CD4-positive, alpha-beta T cell (primary cell): ENCODE data around the gene SKP1. TPM values are rescaled to one million over a fixed set of nuclear protein-coding genes. Genes with fewer than 3 reads are reported as not detected.

ENCODE experiments used
- ATAC-seq: fragments of 200-7000 bp; cut with Tn5 transposase; one replicate; pipeline ENCODE4 v1.10.0; 2022; ENCODE audit warnings: mild to moderate bottlenecking; ENCODE audit not compliant: poor library complexity
- CTCF ChIA-PET: fragments of 350-600 bp; sonication (Branson Sonifier 250); formaldehyde crosslinking; loops from one replicate; lab custom pipeline; 2021; ENCODE audit warnings: antibody characterized with exemption, inconsistent platforms; lab: Charles Lee
- POLR2A ChIA-PET: fragments of 350-600 bp; sonication (Branson Sonifier 250); formaldehyde crosslinking; loops from one replicate; lab custom pipeline; 2021; ENCODE audit warnings: antibody characterized with exemption, inconsistent platforms; lab: Charles Lee
- DNase-seq, 14 experiments: peaks; one replicate each; pipeline ENCODE4 v3.0.0-alpha.2; 2013 to 2020; ENCODE audit warnings: mixed read lengths in 2 of 14
- H3K27ac ChIP-seq, 2 donors: one replicate each; pipeline versions ENCODE4 v1.5.1 to v1.7.0; 2013; ENCODE audit warnings: low read length in 2 of 2, low read depth in 1 of 2, mild to moderate bottlenecking in 1 of 2
- H3K27me3 ChIP-seq, 2 experiments: 1 replicate in 1 of 2; 2 replicates in 1 of 2; pipeline versions ENCODE4 v1.6.1 to v1.7.0; 2013; ENCODE audit warnings: low read length in 2 of 2, control low read depth in 1 of 2, mild to moderate bottlenecking in 1 of 2, moderate library complexity in 1 of 2; ENCODE audit not compliant: insufficient read depth in 2 of 2, control insufficient read depth in 1 of 2
- H3K36me3 ChIP-seq: one replicate; pipeline ENCODE4 v1.6.1; 2013; ENCODE audit warnings: low read length, control low read depth; ENCODE audit not compliant: insufficient read depth
- H3K4me1 ChIP-seq: one replicate; pipeline ENCODE4 v1.6.1; 2013; ENCODE audit warnings: low read length, control low read depth; ENCODE audit not compliant: insufficient read depth
- H3K4me3 ChIP-seq: one replicate; pipeline ENCODE4 v1.5.1; 2013; ENCODE audit warnings: mild to moderate bottlenecking, low read length, moderate library complexity
- H3K9me3 ChIP-seq, 2 experiments: 1 replicate in 1 of 2; 2 replicates in 1 of 2; pipeline versions ENCODE4 v1.6.1 to v1.7.0; 2013; ENCODE audit warnings: low read length in 2 of 2, mild to moderate bottlenecking in 2 of 2, control low read depth in 1 of 2, moderate library complexity in 1 of 2; ENCODE audit not compliant: control insufficient read depth in 1 of 2, insufficient read depth in 1 of 2
- H3K27ac Mint-ChIP-seq: one replicate; pipeline ENCODE4 v1.8.0; 2020; ENCODE audit warnings: mixed read lengths
- H3K27me3 Mint-ChIP-seq: one replicate; pipeline ENCODE4 v1.8.0; 2021; ENCODE audit warnings: mixed read lengths
- H3K36me3 Mint-ChIP-seq: one replicate; pipeline ENCODE4 v1.8.0; 2021; ENCODE audit warnings: low read depth, mixed read lengths
- H3K4me1 Mint-ChIP-seq: one replicate; pipeline ENCODE4 v1.8.0; 2021; ENCODE audit warnings: low read depth, mixed read lengths
- H3K4me3 Mint-ChIP-seq: one replicate; pipeline ENCODE4 v1.8.0; 2020; ENCODE audit warnings: mild to moderate bottlenecking, mixed read lengths
- H3K9me3 Mint-ChIP-seq: one replicate; pipeline ENCODE4 v1.8.0; 2020; ENCODE audit warnings: mixed read lengths
- CTCF ChIP-seq: fragments of 200-600 bp; IDR thresholded peaks from one replicate; pipeline ENCODE4 v1.8.0; 2022; ENCODE audit warnings: antibody characterized with exemption, mild to moderate bottlenecking
- intact Hi-C, 2 experiments: fragments of 100-400 bp; cut with DNase I in 1 of 2; cut with micrococcal nuclease in 1 of 2; formaldehyde crosslinking; loops; one replicate each; pipeline versions ENCODE4 v1.15.1 to v1.9.0; 2023 to 2025; cut with DNase I, micrococcal nuclease
- total RNA-seq, 174 experiments: library from RNA in 2 of 174; stranded (reverse) in 2 of 174; gene quantifications; one replicate each; pipeline ENCODE4 v1.2.3 and lab custom pipeline; 2021 to 2026

Gene SKP1
- total RNA-seq, 2 experiments from 2014 or later, result 303 to 314 TPM

DNA sequence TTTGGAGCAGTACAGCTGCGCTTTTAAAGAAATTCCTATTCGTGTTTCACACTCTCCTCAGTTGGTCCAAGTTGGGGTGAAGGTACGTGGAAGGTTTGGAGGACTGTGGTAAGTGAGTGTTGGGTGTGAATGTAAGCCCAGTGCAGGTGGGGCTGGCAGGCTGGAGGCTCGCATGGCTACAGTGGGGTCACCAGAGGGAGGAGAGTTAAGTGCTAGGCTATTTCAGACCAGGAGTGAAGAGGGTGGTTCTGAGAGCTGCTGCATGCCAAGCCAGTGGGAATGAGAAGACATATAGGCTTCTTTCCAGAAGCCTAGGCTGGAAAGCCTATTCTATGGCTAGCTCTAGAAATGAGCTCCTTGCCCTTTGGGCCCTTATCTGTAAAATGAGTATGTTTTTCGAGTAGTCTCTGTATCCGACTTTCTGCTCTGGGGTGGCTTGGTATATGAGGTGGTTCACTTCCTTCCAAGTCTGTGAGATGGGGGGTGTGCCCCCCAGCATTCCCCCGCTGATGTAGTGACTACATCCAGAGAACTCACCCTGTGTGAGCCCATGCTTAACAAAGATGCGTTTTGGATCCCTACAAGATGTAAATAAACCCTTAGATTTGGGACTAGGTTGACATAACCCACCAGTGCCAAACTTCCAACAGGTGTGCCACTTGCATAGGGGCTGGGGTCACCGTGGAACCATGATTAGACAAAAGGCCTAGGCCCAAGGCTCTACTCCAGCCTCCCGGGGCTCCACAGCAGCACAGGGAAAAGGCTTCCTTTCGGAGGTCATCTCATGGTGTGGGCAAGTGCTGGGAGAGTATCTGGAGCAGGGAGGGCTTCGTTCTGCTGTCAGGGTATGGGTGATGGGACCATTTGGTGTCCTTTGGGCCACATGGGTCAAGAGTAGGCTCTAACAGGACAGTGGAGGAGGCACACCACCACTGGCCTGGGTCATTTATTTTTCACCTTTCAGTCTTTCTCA, 59.7 kb downstream of the SKP1 start:
- peaks cover 62% of the 10 kb centered on the region for H3K36me3 ChIP-seq
- TF ChIP-seq CTCF, result no peak
- POLR2A ChIA-PET, result interaction anchor here (0.7 to 10.2 kb wide), 11 partner anchors 44 to 1621 kb away, joined by 3 to 138 read pairs (median 4); partner anchors contain the start of gene SKP1
- H3K27me3 ChIP-seq, result no peaks in the 10 kb centered on the region
- H3K4me3 ChIP-seq, result peak overlapping the region; percentile 92
- Mint-ChIP-seq H3K27ac (peak overlapping the region; percentile 98), H3K9me3 (no peaks in the 10 kb centered on the region), H3K4me3 (peak overlapping the region; percentile 95), H3K27me3 (no peaks in the 10 kb centered on the region), H3K36me3 (peaks cover 78% of the 10 kb centered on the region), H3K4me1 (peaks cover 62% of the 10 kb centered on the region)
- H3K27ac ChIP-seq, result peak overlapping the region; percentile 52 to 96
- no peak for ATAC-seq
- CTCF ChIA-PET, result interaction anchor here (1.1 to 6.3 kb wide), 5 partner anchors 15 to 78 kb away, joined by 3 to 51 read pairs (median 8); no protein-coding TSS in a partner anchor
- peak in 1 of 14 experiments; percentile 34 for DNase-seq
- intact Hi-C loops, result loop anchor here in 1 of 2 experiments (1.0 to 2.0 kb wide), 2 partner anchors 11 to 16 kb away; no protein-coding TSS in a partner anchor
- no peaks in the 10 kb centered on the region for H3K9me3 ChIP-seq
- H3K4me1 ChIP-seq, result peaks cover 73% of the 10 kb centered on the region

DNA sequence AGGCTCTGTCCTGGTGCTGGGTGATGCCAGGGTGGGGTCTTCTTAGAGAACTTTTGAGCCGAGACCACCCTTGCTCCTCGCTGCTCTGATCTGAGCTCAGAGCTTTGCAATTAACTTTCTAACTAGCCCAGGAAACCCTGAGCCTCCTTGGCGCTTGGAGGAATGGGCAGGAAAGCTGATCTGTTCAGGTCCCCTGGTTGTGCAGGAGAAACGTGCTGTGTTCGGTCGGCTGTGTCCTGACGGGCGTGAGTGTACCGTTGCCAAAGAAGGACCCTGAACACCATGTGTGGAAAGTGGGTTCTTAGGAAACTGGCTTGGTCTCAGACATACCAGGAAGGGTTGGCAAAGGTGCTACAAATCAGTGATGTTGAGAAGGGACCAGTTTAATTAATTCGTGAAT, 60.5 kb downstream of the SKP1 start:
- H3K36me3 ChIP-seq, result peaks cover 55% of the 10 kb centered on the region
- no peak for ATAC-seq
- H3K27me3 Mint-ChIP-seq, result no peaks in the 10 kb centered on the region
- peak overlapping the region; percentile 92 for H3K4me3 ChIP-seq
- peaks cover 73% of the 10 kb centered on the region for H3K4me1 ChIP-seq
- H3K27ac ChIP-seq, result peak overlapping the region; percentile 52 to 96
- peak overlapping the region; percentile 98 for H3K27ac Mint-ChIP-seq
- peaks cover 62% of the 10 kb centered on the region for H3K4me1 Mint-ChIP-seq
- no peaks in the 10 kb centered on the region for H3K9me3 Mint-ChIP-seq
- no peaks in the 10 kb centered on the region for H3K9me3 ChIP-seq
- H3K27me3 ChIP-seq, result no peaks in the 10 kb centered on the region
- DNase-seq, result no peak
- no peak for TF ChIP-seq CTCF
- peak overlapping the region; percentile 95 for H3K4me3 Mint-ChIP-seq
- ChIA-PET POLR2A (interaction anchor here (0.7 to 10.2 kb wide), 9 partner anchors 43 to 1620 kb away, joined by 3 to 138 read pairs (median 4); partner anchors contain the start of gene SKP1), CTCF (interaction anchor here (1.1 to 6.3 kb wide), 5 partner anchors 14 to 77 kb away, joined by 3 to 51 read pairs (median 8); no protein-coding TSS in a partner anchor)
- intact Hi-C loops, result loop anchor here in 1 of 2 experiments (2.0 kb wide), 1 partner anchor 15 kb away; no protein-coding TSS in a partner anchor
- peaks cover 70% of the 10 kb centered on the region for H3K36me3 Mint-ChIP-seq

GRCh38 chr5:134115806-134116175, 61.0 kb downstream of the SKP1 start:
- TF ChIP-seq CTCF, result no peak
- H3K9me3 Mint-ChIP-seq, result no peaks in the 10 kb centered on the region
- peaks cover 65% of the 10 kb centered on the region for H3K36me3 Mint-ChIP-seq
- Histone ChIP-seq H3K27ac (peak overlapping the region; percentile 52 to 96), H3K27me3 (no peaks in the 10 kb centered on the region), H3K36me3 (peaks cover 52% of the 10 kb centered on the region), H3K4me1 (peaks cover 73% of the 10 kb centered on the region), H3K4me3 (peak overlapping the region; percentile 92), H3K9me3 (no peaks in the 10 kb centered on the region)
- H3K4me3 Mint-ChIP-seq, result peak overlapping the region; percentile 95
- CTCF ChIA-PET, result interaction anchor here (1.1 to 6.3 kb wide), 3 partner anchors 16 to 77 kb away, joined by 3 to 51 read pairs (median 20); no protein-coding TSS in a partner anchor
- H3K27ac Mint-ChIP-seq, result peak overlapping the region; percentile 98
- H3K4me1 Mint-ChIP-seq, result peaks cover 62% of the 10 kb centered on the region
- POLR2A ChIA-PET, result interaction anchor here (1.0 to 10.2 kb wide), 6 partner anchors 43 to 89 kb away, joined by 3 to 138 read pairs (median 17); partner anchors contain the start of gene SKP1
- intact Hi-C loops, result loop anchor here in 1 of 2 experiments (2.0 kb wide), 1 partner anchor 15 kb away; no protein-coding TSS in a partner anchor
- no peaks in the 10 kb centered on the region for H3K27me3 Mint-ChIP-seq
- ATAC-seq (no peak), DNase-seq (no peak)
